ENCODE data around the gene VSNL1.

Gene VSNL1

DNA sequence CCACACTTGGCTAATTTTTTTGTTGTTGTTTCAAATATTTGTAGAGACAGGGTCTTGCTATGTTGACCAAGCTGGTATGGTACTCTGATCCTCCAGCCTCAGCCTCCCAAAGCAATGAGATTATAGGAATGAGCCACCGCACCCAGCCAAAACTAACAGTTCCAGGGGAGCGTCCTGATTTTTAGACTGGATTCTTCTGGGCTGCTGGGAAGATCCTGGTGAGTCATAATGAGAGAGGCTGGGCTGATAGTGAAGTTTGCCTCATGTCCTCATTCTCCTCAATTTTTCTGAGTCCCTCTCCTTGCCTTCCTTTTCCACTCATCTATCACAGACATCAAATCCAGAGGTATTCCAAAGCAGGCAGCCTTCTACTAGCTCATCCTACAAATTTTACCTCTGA, 81.3 kb downstream of the VSNL1 start:
- no peak for DNase-seq
- no peak overlapping the region for H3K4me3 Mint-ChIP-seq
- peaks cover 0 to 1% of the 10 kb centered on the region in 2 donors for H3K9me3 Mint-ChIP-seq
- no peaks in the 10 kb centered on the region for H3K4me1 Mint-ChIP-seq
- ATAC-seq (replicated peaks) = no peak
- no peak overlapping the region for H3K27ac Mint-ChIP-seq
- H3K27me3 Mint-ChIP-seq = peaks cover 11 to 17% of the 10 kb centered on the region in 2 donors
- H3K36me3 Mint-ChIP-seq = no peaks in the 10 kb centered on the region

DNA sequence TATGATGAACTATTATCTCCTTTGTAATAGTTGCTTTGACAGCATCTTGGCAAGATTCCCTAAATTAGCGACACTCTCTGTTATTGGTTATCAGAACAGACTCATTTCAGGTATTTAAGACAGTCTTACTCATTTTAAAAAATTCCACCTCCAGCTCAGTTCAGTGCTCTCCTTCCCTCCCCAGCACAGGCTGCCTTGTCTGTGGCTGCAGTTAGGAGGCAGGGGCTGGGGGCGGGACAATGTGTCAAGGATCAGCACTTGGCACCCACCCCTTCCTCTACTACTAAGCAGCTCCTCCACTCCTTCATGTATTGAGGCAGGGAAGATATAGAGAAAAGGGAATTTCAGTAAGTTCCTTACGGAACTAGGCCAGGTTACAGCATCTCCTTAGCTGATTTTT, 85.0 kb downstream of the VSNL1 start:
- no peak overlapping the region for H3K27ac Mint-ChIP-seq
- ATAC-seq (replicated peaks) (no peak), DNase-seq (no peak)
- no peak overlapping the region for H3K4me3 Mint-ChIP-seq
- peaks cover 5 to 13% of the 10 kb centered on the region in 2 donors for H3K27me3 Mint-ChIP-seq
- no peaks in the 10 kb centered on the region for H3K4me1 Mint-ChIP-seq
- H3K9me3 Mint-ChIP-seq = peaks cover 3 to 4% of the 10 kb centered on the region in 2 donors
- H3K36me3 Mint-ChIP-seq = no peaks in the 10 kb centered on the region

DNA sequence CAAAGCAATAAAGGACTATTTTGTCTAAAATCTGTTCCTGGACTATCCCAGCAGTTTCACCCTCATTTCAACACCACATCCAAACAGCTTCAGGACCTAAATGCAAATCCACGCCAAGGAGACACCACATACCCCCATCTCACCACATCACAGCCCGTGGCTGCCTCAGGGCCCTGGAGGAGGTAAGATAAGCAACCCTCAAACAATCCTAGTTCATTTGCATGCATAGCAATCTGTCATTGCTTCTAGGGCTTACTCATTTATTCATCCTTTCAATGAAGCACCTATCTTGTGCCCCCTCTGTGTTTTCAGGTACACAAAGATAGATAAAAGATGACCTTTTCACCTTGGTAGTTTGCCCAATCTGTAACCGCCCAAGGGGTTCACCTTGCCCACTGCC, 86.5 kb downstream of the VSNL1 start:
- H3K27me3 Mint-ChIP-seq = peaks cover 5 to 10% of the 10 kb centered on the region in 2 donors
- no peaks in the 10 kb centered on the region for H3K36me3 Mint-ChIP-seq
- H3K4me1 Mint-ChIP-seq = no peaks in the 10 kb centered on the region
- ATAC-seq (replicated peaks) = no peak
- no peak overlapping the region for H3K4me3 Mint-ChIP-seq
- peaks cover 3 to 4% of the 10 kb centered on the region in 2 donors for H3K9me3 Mint-ChIP-seq
- DNase-seq = no peak
- H3K27ac Mint-ChIP-seq = no peak overlapping the region

DNA sequence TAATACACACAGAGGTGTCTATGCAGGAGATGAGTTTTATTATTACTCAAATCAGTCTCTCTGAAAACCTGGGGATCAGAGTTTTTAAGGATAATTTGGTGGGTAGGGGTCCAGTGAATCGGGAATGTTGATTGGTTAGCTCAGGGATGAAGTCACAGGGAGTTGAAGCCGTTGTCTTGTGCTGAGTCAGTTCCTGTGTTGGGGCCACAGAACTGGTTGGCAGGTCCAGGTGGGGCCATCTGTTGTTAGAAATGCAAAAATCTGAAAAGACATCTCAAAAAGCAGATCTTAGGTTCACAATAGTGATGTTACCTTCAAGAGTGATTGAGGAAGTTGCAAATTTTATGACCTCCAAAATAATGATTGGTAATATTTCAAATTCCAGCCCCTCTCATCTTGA, 86.9 kb downstream of the VSNL1 start:
- Mint-ChIP-seq H3K36me3 (no peaks in the 10 kb centered on the region), H3K9me3 (peaks cover 3 to 4% of the 10 kb centered on the region in 2 donors), H3K4me1 (no peaks in the 10 kb centered on the region), H3K4me3 (no peak overlapping the region), H3K27ac (no peak overlapping the region), H3K27me3 (peaks cover 5 to 6% of the 10 kb centered on the region in 2 donors)
- DNase-seq = no peak
- no peak for ATAC-seq (replicated peaks)

DNA sequence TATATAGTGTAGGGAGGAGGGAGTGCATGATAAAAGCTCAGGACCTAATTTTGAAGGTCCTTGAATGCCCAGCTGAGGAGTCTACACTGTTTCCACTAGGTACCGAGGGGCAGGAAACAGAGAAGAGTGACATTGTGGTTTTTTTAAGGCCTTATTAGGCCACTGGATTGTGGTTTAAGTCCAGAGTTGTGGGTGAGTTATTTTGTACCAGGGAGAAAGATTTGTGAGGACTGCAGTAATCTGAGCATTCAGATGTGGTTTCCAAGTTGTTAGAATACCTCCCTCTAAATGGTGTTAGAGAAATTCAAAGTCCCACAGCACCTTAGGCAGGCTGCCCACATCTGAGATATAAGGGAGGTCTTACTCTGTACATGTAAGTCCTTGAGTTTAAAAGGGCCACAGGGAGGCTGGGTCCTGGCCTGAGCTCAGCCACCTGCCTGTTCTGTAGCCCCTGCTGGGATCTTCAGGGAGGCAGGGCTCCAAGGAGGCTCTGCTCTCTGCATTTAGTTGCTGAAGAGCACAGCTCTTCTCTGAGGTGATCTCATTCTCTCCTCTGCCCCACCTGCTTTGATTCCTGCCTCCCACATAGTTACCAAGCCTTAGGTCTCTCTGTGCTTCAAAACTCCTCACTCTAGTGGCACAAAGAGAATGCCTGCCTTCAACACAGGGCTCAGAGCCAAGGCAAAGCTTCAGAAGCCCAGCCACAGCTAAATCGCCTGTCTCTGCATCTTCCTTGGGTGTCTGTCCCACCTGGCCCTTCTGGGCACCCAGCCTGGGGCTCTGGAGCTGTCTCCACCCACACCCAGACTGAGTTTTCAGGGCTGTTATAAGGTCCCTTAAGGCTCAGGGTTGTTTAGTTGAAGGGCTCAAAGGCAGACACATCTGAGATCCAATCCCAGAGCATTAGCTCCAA, 88.1 kb downstream of the VSNL1 start:
- no peak for DNase-seq
- ATAC-seq (replicated peaks) = no peak
- H3K4me3 Mint-ChIP-seq = no peak overlapping the region
- H3K27me3 Mint-ChIP-seq = peaks cover 0 to 6% of the 10 kb centered on the region in 2 donors
- no peaks in the 10 kb centered on the region for H3K4me1 Mint-ChIP-seq
- H3K27ac Mint-ChIP-seq = no peak overlapping the region
- H3K36me3 Mint-ChIP-seq = no peaks in the 10 kb centered on the region
- peaks cover 3 to 4% of the 10 kb centered on the region in 2 donors for H3K9me3 Mint-ChIP-seq

DNA sequence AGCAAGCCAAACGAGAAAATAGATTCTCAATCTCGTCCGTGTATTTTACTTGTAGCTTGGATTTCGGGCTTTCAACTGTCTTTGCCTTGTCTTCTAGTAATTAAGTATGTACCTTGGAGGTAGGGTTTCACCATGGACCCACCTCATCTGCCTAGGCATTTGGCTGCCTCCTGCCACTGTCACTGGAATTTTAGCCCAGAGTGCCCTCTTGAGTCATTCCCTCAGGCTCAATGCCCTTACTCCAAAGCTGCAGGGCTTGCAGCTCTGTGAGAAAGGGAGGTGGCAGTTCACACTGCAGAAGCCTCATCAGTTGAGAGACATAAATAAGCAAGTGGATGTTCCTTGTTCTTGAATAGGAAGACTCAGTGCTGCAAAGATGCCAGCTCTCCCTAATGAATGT, 89.6 kb downstream of the VSNL1 start:
- peaks cover 4 to 7% of the 10 kb centered on the region in 2 donors for H3K27me3 Mint-ChIP-seq
- H3K27ac Mint-ChIP-seq = no peak overlapping the region
- DNase-seq = no peak
- no peak for ATAC-seq (replicated peaks)
- no peaks in the 10 kb centered on the region for H3K36me3 Mint-ChIP-seq
- H3K4me1 Mint-ChIP-seq = no peaks in the 10 kb centered on the region
- H3K4me3 Mint-ChIP-seq = no peak overlapping the region
- peaks cover 3% of the 10 kb centered on the region in 2 donors for H3K9me3 Mint-ChIP-seq

DNA sequence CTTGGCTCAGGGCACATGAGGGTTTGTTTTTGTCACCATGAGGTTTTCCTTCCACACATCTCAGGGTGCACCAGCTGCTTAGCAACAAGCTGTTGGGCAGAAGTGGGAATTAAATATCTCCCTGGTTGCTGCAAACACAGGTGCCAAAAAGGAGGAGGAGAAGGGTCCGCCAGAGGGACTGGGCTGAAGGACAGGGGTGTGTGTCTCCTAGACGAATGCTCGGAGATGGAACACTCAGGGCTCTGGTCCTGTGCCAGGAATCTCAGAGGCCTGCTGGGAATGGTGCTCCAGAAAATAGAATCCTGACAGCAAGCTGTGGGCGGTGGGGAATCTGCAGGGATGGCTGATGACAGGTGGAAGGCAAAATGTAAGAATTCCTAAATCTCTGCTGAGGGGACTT, 94.5 kb downstream of the VSNL1 start:
- DNase-seq (no peak), ATAC-seq (replicated peaks) (no peak)
- Mint-ChIP-seq H3K27ac (no peak overlapping the region), H3K4me3 (no peak overlapping the region), H3K9me3 (no peaks in the 10 kb centered on the region), H3K4me1 (no peaks in the 10 kb centered on the region), H3K27me3 (peaks cover 0 to 11% of the 10 kb centered on the region in 2 donors), H3K36me3 (no peaks in the 10 kb centered on the region)

DNA sequence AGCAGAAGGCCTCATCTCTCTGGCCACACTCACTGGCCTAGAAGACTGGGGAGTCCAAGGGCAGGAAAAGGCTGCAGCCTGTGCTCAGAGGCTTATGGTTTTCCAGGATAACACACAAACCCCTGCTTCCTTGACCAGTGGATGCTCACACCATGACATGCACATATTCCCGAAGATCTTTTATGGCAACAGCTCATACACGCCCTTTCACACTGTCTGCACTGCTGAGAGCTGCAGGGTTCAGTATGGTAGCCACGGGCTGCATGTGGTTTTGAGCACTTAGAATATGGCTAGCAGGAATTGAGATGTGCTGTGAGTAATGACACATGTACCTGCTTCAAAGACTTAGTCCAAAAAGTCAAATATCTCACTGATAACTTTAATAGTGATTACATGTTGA, 95.8 kb downstream of the VSNL1 start:
- Mint-ChIP-seq H3K27me3 (peaks cover 0 to 11% of the 10 kb centered on the region in 2 donors), H3K36me3 (peaks cover 4% of the 10 kb centered on the region in 2 donors), H3K4me3 (no peak overlapping the region), H3K27ac (no peak overlapping the region), H3K9me3 (no peaks in the 10 kb centered on the region), H3K4me1 (no peaks in the 10 kb centered on the region)
- DNase-seq (no peak), ATAC-seq (replicated peaks) (no peak)

DNA sequence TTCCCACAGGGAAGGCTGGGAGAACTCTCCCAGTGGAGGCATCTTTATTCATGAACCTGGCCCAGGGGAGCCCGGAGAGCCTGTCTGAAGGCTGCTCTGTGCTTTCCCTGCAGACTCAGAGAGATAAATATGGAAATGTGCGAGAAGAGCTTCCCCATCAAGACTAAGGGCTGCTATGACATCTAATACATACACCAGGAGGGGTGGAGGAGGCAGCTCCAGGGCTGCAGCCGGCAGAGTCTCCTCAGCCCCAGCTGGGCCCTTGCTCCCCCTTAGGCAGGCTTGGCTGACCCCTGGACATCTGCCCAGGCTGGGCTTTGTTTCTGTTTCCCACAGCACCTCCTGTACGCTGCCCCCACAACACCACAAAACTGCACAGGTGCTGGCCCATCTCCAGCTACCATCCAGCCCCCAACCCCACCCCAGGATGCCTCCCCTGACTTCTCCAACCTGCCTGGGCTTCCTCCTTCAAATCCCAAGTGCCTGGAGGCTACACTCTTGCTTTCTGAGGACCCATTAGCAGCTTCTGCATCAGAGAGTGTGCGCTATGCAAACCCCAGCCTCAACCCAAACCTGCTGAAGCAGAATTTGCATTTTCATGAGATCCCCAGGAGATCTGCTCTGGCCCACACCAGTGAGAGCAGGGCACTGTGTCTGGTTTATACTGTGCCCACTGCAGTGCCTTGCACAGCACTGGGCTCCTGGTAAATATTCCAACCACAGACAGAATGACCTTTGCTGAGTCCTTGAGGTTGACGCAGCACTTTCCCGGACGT, 96.8 kb downstream of the VSNL1 start:
- Mint-ChIP-seq H3K4me3 (no peak overlapping the region), H3K27me3 (peaks cover 0 to 11% of the 10 kb centered on the region in 2 donors), H3K4me1 (no peaks in the 10 kb centered on the region), H3K36me3 (peaks cover 4% of the 10 kb centered on the region in 2 donors), H3K9me3 (no peaks in the 10 kb centered on the region), H3K27ac (no peak overlapping the region)
- ATAC-seq (replicated peaks) = no peak
- DNase-seq = no peak

DNA sequence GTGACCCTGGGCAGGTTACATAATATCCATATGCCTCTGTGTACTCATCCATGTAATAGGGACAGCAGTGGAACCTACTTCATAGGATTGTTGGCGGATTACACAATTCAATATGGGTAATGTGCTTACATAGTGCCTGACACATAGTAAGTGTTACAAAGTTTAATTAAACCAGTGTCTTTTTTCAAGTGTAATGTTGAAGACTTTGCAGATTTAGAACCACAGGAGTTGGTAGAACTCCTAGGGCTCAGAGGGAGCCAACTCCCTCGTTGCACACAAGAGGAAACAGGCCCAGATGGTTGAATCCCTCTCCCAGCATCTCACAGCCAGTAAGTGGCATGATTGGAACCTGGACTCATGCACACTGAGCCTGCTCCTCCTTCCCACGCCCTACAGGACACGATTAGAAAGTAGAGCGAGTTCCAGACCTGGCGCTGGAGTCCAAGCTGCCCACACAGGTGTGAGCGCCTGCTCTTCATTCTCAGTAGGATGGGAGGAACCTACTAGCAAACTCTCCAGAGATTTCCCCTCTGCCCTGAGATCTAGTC, 97.8 kb downstream of the VSNL1 start:
- Mint-ChIP-seq H3K4me1 (peaks cover 3 to 5% of the 10 kb centered on the region in 2 donors), H3K27ac (no peak overlapping the region), H3K36me3 (peaks cover 4 to 8% of the 10 kb centered on the region in 2 donors), H3K27me3 (peaks cover 0 to 11% of the 10 kb centered on the region in 2 donors), H3K4me3 (no peak overlapping the region), H3K9me3 (no peaks in the 10 kb centered on the region)
- ATAC-seq (replicated peaks) (no peak), DNase-seq (no peak)

DNA sequence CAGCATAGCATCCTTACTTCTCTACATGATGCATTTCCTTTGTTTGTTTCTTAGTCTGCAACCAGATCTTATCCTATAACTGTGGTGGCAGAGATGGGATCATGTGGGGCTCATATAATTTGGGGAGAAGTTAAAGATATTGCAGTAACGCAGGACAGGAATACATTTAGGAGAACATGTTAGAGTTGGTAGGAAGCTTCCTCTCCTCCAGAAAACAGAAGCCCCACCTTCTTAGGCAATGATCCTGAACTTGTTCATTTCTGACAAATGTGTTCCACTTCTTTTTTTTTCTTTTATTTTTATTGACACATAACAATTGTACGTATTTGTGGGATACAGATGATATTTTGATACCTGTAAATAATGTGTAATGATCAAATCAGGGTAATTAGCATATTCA, 99.9 kb downstream of the VSNL1 start:
- Mint-ChIP-seq H3K27me3 (peaks cover 0 to 4% of the 10 kb centered on the region in 2 donors), H3K27ac (no peak overlapping the region), H3K4me1 (peaks cover 5 to 8% of the 10 kb centered on the region in 2 donors), H3K9me3 (no peaks in the 10 kb centered on the region), H3K4me3 (no peak overlapping the region), H3K36me3 (peaks cover 4 to 8% of the 10 kb centered on the region in 2 donors)
- no peak for ATAC-seq (replicated peaks)
- no peak for DNase-seq

DNA sequence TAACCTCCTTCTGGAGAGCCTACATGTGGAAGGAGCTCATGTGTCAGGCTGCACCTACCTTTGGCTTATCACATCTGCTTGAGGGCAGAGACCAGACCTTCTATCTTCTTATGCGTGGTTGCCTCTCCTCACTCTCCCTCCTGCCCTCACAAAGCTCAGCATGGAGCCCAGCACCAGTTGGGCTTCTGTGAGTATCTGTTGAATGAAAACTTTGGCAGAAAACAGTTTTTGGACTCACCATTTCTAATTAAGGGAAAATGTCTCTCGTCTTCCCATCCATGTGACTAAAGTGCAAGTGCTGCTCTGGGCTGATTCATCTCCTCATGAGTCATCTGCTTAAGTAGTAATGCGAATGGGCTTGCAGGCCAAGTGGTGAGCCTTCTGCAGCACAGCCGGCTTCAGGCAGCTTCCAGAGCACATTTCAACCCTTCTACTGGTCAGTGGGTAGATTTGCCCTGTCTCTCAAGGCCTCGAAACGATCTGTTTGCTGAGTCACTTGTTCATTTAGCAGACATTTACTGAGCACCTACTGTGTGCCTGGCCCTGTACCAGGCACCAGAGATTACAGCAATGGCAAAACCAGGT, 102.6 kb downstream of the VSNL1 start:
- ATAC-seq (replicated peaks) (no peak), DNase-seq (no peak)
- no peaks in the 10 kb centered on the region for H3K9me3 Mint-ChIP-seq
- no peak overlapping the region for H3K27ac Mint-ChIP-seq
- H3K4me3 Mint-ChIP-seq = no peak overlapping the region
- peaks cover 4 to 8% of the 10 kb centered on the region in 2 donors for H3K36me3 Mint-ChIP-seq
- H3K4me1 Mint-ChIP-seq = peaks cover 9 to 18% of the 10 kb centered on the region in 2 donors
- no peaks in the 10 kb centered on the region for H3K27me3 Mint-ChIP-seq

DNA sequence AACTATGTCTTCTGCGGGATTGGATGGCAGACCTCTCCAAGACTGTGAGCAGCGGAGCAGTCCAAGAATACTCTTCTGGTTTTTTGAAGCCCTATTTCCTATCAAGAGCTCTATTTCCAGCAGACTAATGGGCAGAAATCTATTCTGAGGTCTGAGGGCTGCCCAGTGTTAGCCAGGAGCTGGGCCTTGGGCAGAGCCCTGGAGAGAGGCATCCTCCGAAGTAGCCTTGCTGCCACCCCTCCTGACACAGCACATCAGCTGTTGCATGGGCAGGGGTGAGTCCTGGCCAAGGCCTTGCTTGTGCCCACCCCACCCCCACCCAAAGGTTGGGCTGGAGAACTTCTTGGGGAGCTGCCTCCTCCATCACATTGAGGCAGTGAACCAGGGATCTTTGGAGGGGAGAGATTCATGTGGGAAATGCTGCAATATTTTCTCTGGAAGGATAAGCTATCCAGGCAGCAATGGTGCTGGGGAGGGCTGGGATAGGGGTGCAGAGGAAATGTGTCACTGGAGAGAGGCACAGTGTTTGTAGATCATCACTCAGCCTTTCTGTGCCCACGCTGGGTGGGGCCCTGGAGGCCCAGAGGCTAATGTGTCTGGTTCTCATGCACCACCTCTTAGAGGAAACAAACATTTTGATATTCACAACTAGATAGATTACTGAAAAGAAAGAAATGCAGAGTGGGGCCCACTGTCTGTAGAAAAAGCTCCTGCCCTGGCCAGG, 104.7 kb downstream of the VSNL1 start:
- H3K36me3 Mint-ChIP-seq = peaks cover 6 to 14% of the 10 kb centered on the region in 2 donors
- H3K27ac Mint-ChIP-seq = no peak overlapping the region
- no peaks in the 10 kb centered on the region for H3K9me3 Mint-ChIP-seq
- no peak overlapping the region for H3K4me3 Mint-ChIP-seq
- H3K27me3 Mint-ChIP-seq = no peaks in the 10 kb centered on the region
- no peak for ATAC-seq (replicated peaks)
- H3K4me1 Mint-ChIP-seq = peaks cover 15 to 23% of the 10 kb centered on the region in 2 donors
- DNase-seq = no peak

Measured in stimulated activated naive B cell treated with anti-CD40 and anti-IgM and Interleukin-4, amounts not matched to agents 10 μg/mL and 1 μg/mL and 100 μg/mL, for 72 hours (primary cell).